OCI-LY1 (cell line): ENCODE results near the gene ATP1A3.
"Not testable (repeated sequence)": the region's sequence is repeated elsewhere in the genome, so short reads cannot be mapped to it uniquely, and the experiment has no call there.

Experiments used
- H2AFZ ChIP-seq: fragments of 200-600 bp; sonication (generic), shearing (Covaris generic); 2 replicates; pipeline ENCODE4 v1.6.0; 2014; ENCODE audit warnings: antibody characterized with exemption, mild to moderate bottlenecking, low read length
- H3F3A ChIP-seq: fragments of 200-600 bp; sonication (generic), shearing (Covaris generic); 2 replicates; pipeline ENCODE4 v1.6.0; 2014; ENCODE audit warnings: mild to moderate bottlenecking, antibody characterized with exemption, low read length, moderate library complexity; ENCODE audit not compliant: insufficient read depth
- H3K27ac ChIP-seq: fragments of 200-600 bp; sonication (generic); 2 replicates; pipeline ENCODE4 v1.5.1; 2014; ENCODE audit warnings: low read length, mixed run types, mild to moderate bottlenecking, low read depth; ENCODE audit not compliant: poor library complexity, severe bottlenecking
- H3K27me3 ChIP-seq: fragments of 200-600 bp; sonication (generic); 2 replicates; pipeline ENCODE4 v1.6.0; 2014; ENCODE audit warnings: antibody characterized with exemption, mild to moderate bottlenecking, low read length, moderate library complexity; ENCODE audit not compliant: insufficient read depth
- H3K36me3 ChIP-seq: fragments of 200-600 bp; sonication (generic); 2 replicates; pipeline ENCODE4 v1.6.1; 2014; ENCODE audit warnings: mild to moderate bottlenecking, antibody characterized with exemption, low read length, moderate library complexity, mixed read lengths; ENCODE audit not compliant: insufficient read depth
- H3K4me1 ChIP-seq: fragments of 200-600 bp; sonication (generic); 2 replicates; pipeline ENCODE4 v1.5.1; 2014; ENCODE audit warnings: mild to moderate bottlenecking, low read length, moderate library complexity; ENCODE audit not compliant: insufficient read depth, severe bottlenecking
- H3K4me2 ChIP-seq: fragments of 200-600 bp; sonication (generic), shearing (Covaris generic); 2 replicates; pipeline ENCODE4 v1.6.1; 2014; ENCODE audit warnings: low read length
- H3K4me3 ChIP-seq: fragments of 200-600 bp; sonication (generic); 2 replicates; pipeline ENCODE4 v1.5.1; 2014; ENCODE audit warnings: low read length, low read depth, mild to moderate bottlenecking, mixed read lengths; ENCODE audit not compliant: poor library complexity, severe bottlenecking
- H3K79me2 ChIP-seq: fragments of 200-600 bp; shearing (Covaris generic); 2 replicates; pipeline ENCODE4 v1.6.1; 2016; ENCODE audit warnings: mixed run types, low read length, mixed read lengths; ENCODE audit not compliant: insufficient read depth
- H3K9ac ChIP-seq: fragments of 200-600 bp; sonication (generic), shearing (Covaris generic); 2 replicates; pipeline ENCODE4 v1.6.1; 2014; ENCODE audit warnings: mild to moderate bottlenecking, low read length, mixed read lengths
- H3K9me2 ChIP-seq: fragments of 200-600 bp; sonication (generic), shearing (Covaris generic); 2 replicates; pipeline ENCODE4 v1.6.1; 2014; ENCODE audit warnings: low read depth, mild to moderate bottlenecking, low read length, mixed read lengths
- H3K9me3 ChIP-seq: fragments of 200-600 bp; shearing (Covaris generic); 2 replicates; pipeline ENCODE4 v1.6.1; 2014; ENCODE audit warnings: low read length, mixed read lengths
- H4K20me1 ChIP-seq: fragments of 200-600 bp; sonication (generic), shearing (Covaris generic); 2 replicates; pipeline ENCODE4 v1.6.0; 2016; ENCODE audit warnings: mild to moderate bottlenecking, low read length; ENCODE audit not compliant: insufficient read depth
- EZH2 ChIP-seq: fragments of 200-600 bp; sonication (generic), shearing (Covaris generic); IDR thresholded peaks from 2 replicates; pipeline ENCODE4 v1.8.0; 2017; ENCODE audit warnings: borderline replicate concordance, mixed run types, mild to moderate bottlenecking, antibody characterized with exemption, low read length, moderate library complexity, mixed read lengths
- TF ChIP-seq, protein P1 (sequence below): fragments of 200-600 bp; sonication (generic), shearing (Covaris generic); IDR thresholded peaks from 2 replicates; pipeline ENCODE4 v1.5.1; 2017; ENCODE audit warnings: mild to moderate bottlenecking, antibody characterized with exemption, low read length, moderate library complexity, mixed read lengths

The ATP1A3 gene

GRCh38 chr19:42034640-42035391, 40.8 kb upstream of the ATP1A3 start:
- not testable (repeated sequence) for H3K79me2 ChIP-seq, H3K27ac ChIP-seq, H3K9ac ChIP-seq, H3F3A ChIP-seq, H4K20me1 ChIP-seq, H3K27me3 ChIP-seq, H3K9me2 ChIP-seq, H3K36me3 ChIP-seq, H3K4me1 ChIP-seq, H2AFZ ChIP-seq, H3K9me3 ChIP-seq
- peak overlapping the region; percentile 31 for H3K4me3 ChIP-seq
- TF ChIP-seq, protein P1, sequence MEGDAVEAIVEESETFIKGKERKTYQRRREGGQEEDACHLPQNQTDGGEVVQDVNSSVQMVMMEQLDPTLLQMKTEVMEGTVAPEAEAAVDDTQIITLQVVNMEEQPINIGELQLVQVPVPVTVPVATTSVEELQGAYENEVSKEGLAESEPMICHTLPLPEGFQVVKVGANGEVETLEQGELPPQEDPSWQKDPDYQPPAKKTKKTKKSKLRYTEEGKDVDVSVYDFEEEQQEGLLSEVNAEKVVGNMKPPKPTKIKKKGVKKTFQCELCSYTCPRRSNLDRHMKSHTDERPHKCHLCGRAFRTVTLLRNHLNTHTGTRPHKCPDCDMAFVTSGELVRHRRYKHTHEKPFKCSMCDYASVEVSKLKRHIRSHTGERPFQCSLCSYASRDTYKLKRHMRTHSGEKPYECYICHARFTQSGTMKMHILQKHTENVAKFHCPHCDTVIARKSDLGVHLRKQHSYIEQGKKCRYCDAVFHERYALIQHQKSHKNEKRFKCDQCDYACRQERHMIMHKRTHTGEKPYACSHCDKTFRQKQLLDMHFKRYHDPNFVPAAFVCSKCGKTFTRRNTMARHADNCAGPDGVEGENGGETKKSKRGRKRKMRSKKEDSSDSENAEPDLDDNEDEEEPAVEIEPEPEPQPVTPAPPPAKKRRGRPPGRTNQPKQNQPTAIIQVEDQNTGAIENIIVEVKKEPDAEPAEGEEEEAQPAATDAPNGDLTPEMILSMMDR = peak; percentile 90
- peak overlapping the region; percentile 43 for H3K4me2 ChIP-seq

- Histone ChIP-seq H3K9me2 (no peaks in the 10 kb centered on the region), H3K4me1 (peaks cover 4% of the 10 kb centered on the region), H3K9me3 (no peaks in the 10 kb centered on the region), H2AFZ (no peak overlapping the region), H4K20me1 (no peaks in the 10 kb centered on the region), H3F3A (no peaks in the 10 kb centered on the region), H3K9ac (no peak overlapping the region), H3K79me2 (no peaks in the 10 kb centered on the region), H3K36me3 (no peaks in the 10 kb centered on the region), H3K4me2 (no peak overlapping the region), H3K4me3 (no peak overlapping the region), H3K27ac (no peak overlapping the region), H3K27me3 (peaks cover 3% of the 10 kb centered on the region; the same call in 1 of the 2 replicates)
- TF ChIP-seq, protein P1 = no peak
These were observed 39.4 kb upstream of the ATP1A3 start for GRCh38 chr19:42033413-42033812.

DNA sequence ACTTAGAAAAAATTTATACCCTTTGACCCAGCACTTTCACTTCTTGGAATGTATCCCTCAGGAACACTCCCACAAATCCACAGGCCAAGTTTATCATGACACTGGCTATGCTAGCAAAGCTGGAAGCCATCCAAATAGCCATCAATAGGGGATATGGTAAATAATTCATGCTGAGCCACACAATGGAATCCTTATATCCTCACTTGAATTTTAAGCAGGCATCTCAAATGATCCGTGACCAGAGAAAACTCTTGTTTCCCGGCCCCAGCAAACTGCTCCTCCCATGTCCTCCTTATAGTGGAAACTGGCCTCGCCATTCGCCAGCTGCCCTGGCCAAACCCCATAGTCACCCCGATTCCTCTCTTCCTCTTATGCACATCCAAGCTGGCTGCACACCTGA, 38.4 kb upstream of the ATP1A3 start:
- Histone ChIP-seq H3K36me3 (no peaks in the 10 kb centered on the region), H3K27me3 (peaks cover 3% of the 10 kb centered on the region; the same call in 1 of the 2 replicates), H3K9me3 (no peaks in the 10 kb centered on the region), H3K27ac (no peak overlapping the region), H3K4me2 (no peak overlapping the region), H3K9ac (no peak overlapping the region), H4K20me1 (no peaks in the 10 kb centered on the region), H2AFZ (no peak overlapping the region), H3K4me1 (peaks cover 4% of the 10 kb centered on the region), H3K4me3 (no peak overlapping the region), H3F3A (no peaks in the 10 kb centered on the region), H3K9me2 (no peaks in the 10 kb centered on the region), H3K79me2 (no peaks in the 10 kb centered on the region)
- TF ChIP-seq, protein P1 = no peak
- no peak for TF ChIP-seq EZH2
